ENCODE results near the gene PAPOLB. TPM values are rescaled to one million over a fixed set of nuclear protein-coding genes. Genes with fewer than 3 reads are reported as not detected.

PAPOLB gene
- total and polyA plus RNA-seq, 2 of the 4 experiments (the other 2 are of a cell fraction) = under 0.01 TPM; not detected in 1

GRCh38 chr7:4841836-4842235, 20.0 kb downstream of the PAPOLB start:
- TF ChIP-seq NFE2L2 (IDR thresholded peaks at IDR 0.05; ENCODE audit: low read depth, low read length) (no peak), FOS (IDR thresholded peaks at IDR 0.05; ENCODE audit: low read depth, low read length) (no peak), RCOR1 (IDR thresholded peaks at IDR 0.05; ENCODE audit: insufficient replicate concordance, low read length) (no peak), POLR2A (IDR thresholded peaks at IDR 0.05; ENCODE audit: low read depth, low read length) (no peak), MAZ (IDR thresholded peaks at IDR 0.05; ENCODE audit: borderline replicate concordance, low read depth, low read length) (no peak), RAD21 (IDR thresholded peaks at IDR 0.05; ENCODE audit: low read length) (no peak), MXI1 (IDR thresholded peaks at IDR 0.05; ENCODE audit: borderline replicate concordance, low read depth, low read length) (no peak)
- peak overlapping the region; percentile 15; the same call in 1 of the 2 replicates for H3K9ac ChIP-seq (ENCODE audit: low read depth, low read length)
- no peaks in the 10 kb centered on the region for H3K79me1 ChIP-seq (ENCODE audit: low read depth in 1 of 2, low read length in 2 of 2)
- H2BK120ac ChIP-seq (ENCODE audit: low read depth, low read length) = no peak overlapping the region
- H2AFZ ChIP-seq (replicated peaks; ENCODE audit: low read length, poor library complexity) = peak overlapping the region; percentile 88
- intact Hi-C loops (cut with micrococcal nuclease) = no loop called here
- WGBS, 2 experiments (ENCODE audit: extremely low coverage in 2 of 2, insufficient read length in 1 of 2) = 82% methylated on average over 4 of the region's 13 CpGs; no CpG with 5 or more reads in 1 of the 2 experiments
- ChIA-PET CTCF (interaction anchor here (1.3 kb wide), 1 partner anchor 9 kb away, joined by 3 read pairs; no protein-coding TSS in a partner anchor), POLR2A (ENCODE audit: unreplicated experiment) (no interaction called here)
- no peak overlapping the region for H3K4me3 ChIP-seq (ENCODE audit: insufficient read depth, low read depth, low read length)
- H4K8ac ChIP-seq (ENCODE audit: low read depth in 2 of 2, low read length in 2 of 2) = peak overlapping the region in 1 of 2 experiments; percentile 1; a peak in 1 of 4 replicates
- no peak overlapping the region; the same call in 1 of the 2 replicates for H3K4me2 ChIP-seq (ENCODE audit: low read depth, low read length)
- H3K9me1 ChIP-seq (ENCODE audit: insufficient read depth, low read length) = no peaks in the 10 kb centered on the region
- H3K14ac ChIP-seq (replicated peaks; ENCODE audit: low read depth, low read length) = no peak overlapping the region
- no peak overlapping the region for H3K4ac ChIP-seq (ENCODE audit: low read depth, low read length)
- no peaks in the 10 kb centered on the region for H4K20me1 ChIP-seq (ENCODE audit: insufficient read depth, low read length)
- no peaks in the 10 kb centered on the region for H3K36me3 ChIP-seq (ENCODE audit: control insufficient read depth, insufficient read depth, low read length)
- H2BK15ac ChIP-seq (ENCODE audit: low read depth, low read length) = no peak overlapping the region
- H3K18ac ChIP-seq (ENCODE audit: low read depth, low read length) = no peak overlapping the region; the same call in 1 of the 2 replicates
- no TSS peak for BruUV-seq (replicated peaks)
- H4K5ac ChIP-seq (ENCODE audit: low read depth, low read length) = no peak overlapping the region; the same call in 1 of the 2 replicates
- peaks cover 1% of the 10 kb centered on the region; the same call in 1 of the 2 replicates for H3K27me3 ChIP-seq (ENCODE audit: control insufficient read depth, insufficient read depth, low read length)
- in situ Hi-C loops (cut with MboI; ENCODE audit: low sequenced_read_pairs) = no loop called here
- no peak overlapping the region for H2BK5ac ChIP-seq (ENCODE audit: low read depth, low read length, poor library complexity, severe bottlenecking)
- dilution Hi-C loops (cut with HindIII; ENCODE audit: low sequenced_read_pairs, unreplicated experiment) = no loop called here
- H4K91ac ChIP-seq (ENCODE audit: insufficient read depth, low read depth, low read length) = no peak overlapping the region
- H2BK20ac ChIP-seq (ENCODE audit: low read depth, low read length) = no peak overlapping the region
- peak overlapping the region; percentile 51; the same call in 1 of the 2 replicates for H3K27ac ChIP-seq (ENCODE audit: insufficient read depth, low read length)
- no peak overlapping the region for H3K23ac ChIP-seq (ENCODE audit: low read depth, low read length)
- H3K9me3 ChIP-seq (ENCODE audit: control insufficient read depth, insufficient read depth, low read length) = no peaks in the 10 kb centered on the region
- ATAC-seq (ENCODE audit: low read depth) (no peak), DNase-seq (no peak)
- peaks cover 5% of the 10 kb centered on the region; the same call in 1 of the 2 replicates for H3K4me1 ChIP-seq (ENCODE audit: control insufficient read depth, insufficient read depth, low read length)
- no peak overlapping the region for H2AK9ac ChIP-seq (replicated peaks; ENCODE audit: low read depth, low read length, poor library complexity)
- H2AK5ac ChIP-seq (ENCODE audit: low read depth, low read length) = no peak overlapping the region
- H3K56ac ChIP-seq (ENCODE audit: extremely low read depth, insufficient read depth, low read length) = no peak overlapping the region
